CD4-positive, alpha-beta T cell (primary cell): ENCODE data around the gene ME3. TPM values are rescaled to one million over a fixed set of nuclear protein-coding genes. Genes with fewer than 3 reads are reported as not detected.

Source experiments
- ATAC-seq: fragments of 200-7000 bp; cut with Tn5 transposase; one replicate; pipeline ENCODE4 v1.10.0; 2022; ENCODE audit warnings: mild to moderate bottlenecking; ENCODE audit not compliant: poor library complexity
- CTCF ChIA-PET: fragments of 350-600 bp; sonication (Branson Sonifier 250); formaldehyde crosslinking; loops from one replicate; lab custom pipeline; 2021; ENCODE audit warnings: antibody characterized with exemption, inconsistent platforms; lab: Charles Lee
- POLR2A ChIA-PET: fragments of 350-600 bp; sonication (Branson Sonifier 250); formaldehyde crosslinking; loops from one replicate; lab custom pipeline; 2021; ENCODE audit warnings: antibody characterized with exemption, inconsistent platforms; lab: Charles Lee
- DNase-seq, 14 experiments: peaks; one replicate each; pipeline ENCODE4 v3.0.0-alpha.2; 2013 to 2020; ENCODE audit warnings: mixed read lengths in 2 of 14
- H3K27ac ChIP-seq, 2 donors: one replicate each; pipeline versions ENCODE4 v1.5.1 to v1.7.0; 2013; ENCODE audit warnings: low read length in 2 of 2, low read depth in 1 of 2, mild to moderate bottlenecking in 1 of 2
- H3K27me3 ChIP-seq, 2 experiments: 1 replicate in 1 of 2; 2 replicates in 1 of 2; pipeline versions ENCODE4 v1.6.1 to v1.7.0; 2013; ENCODE audit warnings: low read length in 2 of 2, control low read depth in 1 of 2, mild to moderate bottlenecking in 1 of 2, moderate library complexity in 1 of 2; ENCODE audit not compliant: insufficient read depth in 2 of 2, control insufficient read depth in 1 of 2
- H3K36me3 ChIP-seq: one replicate; pipeline ENCODE4 v1.6.1; 2013; ENCODE audit warnings: low read length, control low read depth; ENCODE audit not compliant: insufficient read depth
- H3K4me1 ChIP-seq: one replicate; pipeline ENCODE4 v1.6.1; 2013; ENCODE audit warnings: low read length, control low read depth; ENCODE audit not compliant: insufficient read depth
- H3K4me3 ChIP-seq: one replicate; pipeline ENCODE4 v1.5.1; 2013; ENCODE audit warnings: mild to moderate bottlenecking, low read length, moderate library complexity
- H3K9me3 ChIP-seq, 2 experiments: 1 replicate in 1 of 2; 2 replicates in 1 of 2; pipeline versions ENCODE4 v1.6.1 to v1.7.0; 2013; ENCODE audit warnings: low read length in 2 of 2, mild to moderate bottlenecking in 2 of 2, control low read depth in 1 of 2, moderate library complexity in 1 of 2; ENCODE audit not compliant: control insufficient read depth in 1 of 2, insufficient read depth in 1 of 2
- H3K27ac Mint-ChIP-seq: one replicate; pipeline ENCODE4 v1.8.0; 2020; ENCODE audit warnings: mixed read lengths
- H3K27me3 Mint-ChIP-seq: one replicate; pipeline ENCODE4 v1.8.0; 2021; ENCODE audit warnings: mixed read lengths
- H3K36me3 Mint-ChIP-seq: one replicate; pipeline ENCODE4 v1.8.0; 2021; ENCODE audit warnings: low read depth, mixed read lengths
- H3K4me1 Mint-ChIP-seq: one replicate; pipeline ENCODE4 v1.8.0; 2021; ENCODE audit warnings: low read depth, mixed read lengths
- H3K4me3 Mint-ChIP-seq: one replicate; pipeline ENCODE4 v1.8.0; 2020; ENCODE audit warnings: mild to moderate bottlenecking, mixed read lengths
- H3K9me3 Mint-ChIP-seq: one replicate; pipeline ENCODE4 v1.8.0; 2020; ENCODE audit warnings: mixed read lengths
- CTCF ChIP-seq: fragments of 200-600 bp; IDR thresholded peaks from one replicate; pipeline ENCODE4 v1.8.0; 2022; ENCODE audit warnings: antibody characterized with exemption, mild to moderate bottlenecking
- intact Hi-C, 2 experiments: fragments of 100-400 bp; cut with DNase I in 1 of 2; cut with micrococcal nuclease in 1 of 2; formaldehyde crosslinking; loops; one replicate each; pipeline versions ENCODE4 v1.15.1 to v1.9.0; 2023 to 2025; cut with DNase I, micrococcal nuclease
- total RNA-seq, 174 experiments: library from RNA in 2 of 174; stranded (reverse) in 2 of 174; gene quantifications; one replicate each; pipeline ENCODE4 v1.2.3 and lab custom pipeline; 2021 to 2026

The ME3 gene
- total RNA-seq, 2 experiments from 2014 or later: 9.1 to 10.6 TPM

GRCh38 chr11:86630229-86630981, 42.0 kb downstream of the ME3 start:
- TF ChIP-seq CTCF: no peak
- ChIA-PET CTCF (no interaction called here), POLR2A (no interaction called here)
- Mint-ChIP-seq H3K27ac (no peak overlapping the region), H3K9me3 (no peaks in the 10 kb centered on the region), H3K4me1 (no peaks in the 10 kb centered on the region), H3K4me3 (no peak overlapping the region), H3K36me3 (no peaks in the 10 kb centered on the region), H3K27me3 (no peaks in the 10 kb centered on the region)
- H3K27me3 ChIP-seq: no peaks in the 10 kb centered on the region
- no peaks in the 10 kb centered on the region for H3K36me3 ChIP-seq
- DNase-seq: no peak
- H3K4me3 ChIP-seq: no peak overlapping the region
- no peaks in the 10 kb centered on the region for H3K9me3 ChIP-seq
- no peaks in the 10 kb centered on the region for H3K4me1 ChIP-seq
- intact Hi-C loops: no loop called here
- H3K27ac ChIP-seq: no peak overlapping the region
- no peak for ATAC-seq

- H3K36me3 ChIP-seq: no peaks in the 10 kb centered on the region
- no peaks in the 10 kb centered on the region for H3K27me3 ChIP-seq
- Mint-ChIP-seq H3K4me1 (no peaks in the 10 kb centered on the region), H3K9me3 (no peaks in the 10 kb centered on the region), H3K36me3 (no peaks in the 10 kb centered on the region), H3K4me3 (no peak overlapping the region), H3K27ac (no peak overlapping the region), H3K27me3 (no peaks in the 10 kb centered on the region)
- no peaks in the 10 kb centered on the region for H3K9me3 ChIP-seq
- DNase-seq (no peak), ATAC-seq (no peak)
- POLR2A ChIA-PET: no interaction called here
- H3K4me1 ChIP-seq: no peaks in the 10 kb centered on the region
- intact Hi-C loops: no loop called here
- H3K27ac ChIP-seq: no peak overlapping the region
- H3K4me3 ChIP-seq: no peak overlapping the region
- CTCF ChIA-PET: no interaction called here
- TF ChIP-seq CTCF: no peak
Observed at GRCh38 chr11:86629045-86629706, 43.2 kb downstream of the ME3 start.

- Mint-ChIP-seq H3K36me3 (no peaks in the 10 kb centered on the region), H3K27ac (no peak overlapping the region), H3K4me3 (no peak overlapping the region), H3K4me1 (no peaks in the 10 kb centered on the region), H3K27me3 (no peaks in the 10 kb centered on the region), H3K9me3 (no peaks in the 10 kb centered on the region)
- ATAC-seq (no peak), DNase-seq (no peak)
- Histone ChIP-seq H3K4me3 (no peak overlapping the region), H3K9me3 (no peaks in the 10 kb centered on the region), H3K27ac (no peak overlapping the region), H3K27me3 (no peaks in the 10 kb centered on the region), H3K36me3 (no peaks in the 10 kb centered on the region), H3K4me1 (no peaks in the 10 kb centered on the region)
- intact Hi-C loops: no loop called here
- ChIA-PET POLR2A (no interaction called here), CTCF (no interaction called here)
- TF ChIP-seq CTCF: no peak
Observed at GRCh38 chr11:86627776-86628455, 44.5 kb downstream of the ME3 start.
